ENCODE data around the gene HTT-AS.

The HTT-AS gene

GRCh38 chr4:3035674-3036073, 38.7 kb downstream of the HTT-AS start:
- no peak for TF ChIP-seq GATA2 (IDR thresholded peaks at IDR 0.05; ENCODE audit: low read depth, low read length)
- TF ChIP-seq GATA3 (IDR thresholded peaks at IDR 0.05; ENCODE audit: low read depth, low read length), result no peak

- TF ChIP-seq GATA3 (IDR thresholded peaks at IDR 0.05; ENCODE audit: low read depth, low read length) (no peak), GATA2 (IDR thresholded peaks at IDR 0.05; ENCODE audit: low read depth, low read length) (no peak)
Measured at GRCh38 chr4:3035249-3035648, 39.1 kb downstream of the HTT-AS start.

- TF ChIP-seq GATA2 (IDR thresholded peaks at IDR 0.05; ENCODE audit: low read depth, low read length) (no peak), GATA3 (IDR thresholded peaks at IDR 0.05; ENCODE audit: low read depth, low read length) (no peak)
Measured at GRCh38 chr4:3034231-3034630, 40.1 kb downstream of the HTT-AS start.

- TF ChIP-seq GATA2 (IDR thresholded peaks at IDR 0.05; ENCODE audit: low read depth, low read length) (no peak), GATA3 (IDR thresholded peaks at IDR 0.05; ENCODE audit: low read depth, low read length) (no peak)
Measured at GRCh38 chr4:3031357-3032082, 42.8 kb downstream of the HTT-AS start.

- TF ChIP-seq GATA3 (IDR thresholded peaks at IDR 0.05; ENCODE audit: low read depth, low read length) (no peak), GATA2 (IDR thresholded peaks at IDR 0.05; ENCODE audit: low read depth, low read length) (no peak)
Measured at GRCh38 chr4:3030566-3031356, 43.6 kb downstream of the HTT-AS start.

- no peak for TF ChIP-seq GATA2 (IDR thresholded peaks at IDR 0.05; ENCODE audit: low read depth, low read length)
- no peak for TF ChIP-seq GATA3 (IDR thresholded peaks at IDR 0.05; ENCODE audit: low read depth, low read length)
Measured at GRCh38 chr4:3029464-3029863, 44.9 kb downstream of the HTT-AS start.

GRCh38 chr4:3026540-3026939, 47.8 kb downstream of the HTT-AS start:
- TF ChIP-seq GATA2 (IDR thresholded peaks at IDR 0.05; ENCODE audit: low read depth, low read length) (no peak), GATA3 (IDR thresholded peaks at IDR 0.05; ENCODE audit: low read depth, low read length) (no peak)

- TF ChIP-seq GATA3 (IDR thresholded peaks at IDR 0.05; ENCODE audit: low read depth, low read length) (no peak), GATA2 (IDR thresholded peaks at IDR 0.05; ENCODE audit: low read depth, low read length) (no peak)
Measured at GRCh38 chr4:3025881-3026280, 48.5 kb downstream of the HTT-AS start.

- no peak for TF ChIP-seq GATA3 (IDR thresholded peaks at IDR 0.05; ENCODE audit: low read depth, low read length)
- no peak for TF ChIP-seq GATA2 (IDR thresholded peaks at IDR 0.05; ENCODE audit: low read depth, low read length)
Measured at GRCh38 chr4:3022651-3023050, 51.7 kb downstream of the HTT-AS start.

GRCh38 chr4:3022112-3022511, 52.2 kb downstream of the HTT-AS start:
- no peak for TF ChIP-seq GATA3 (IDR thresholded peaks at IDR 0.05; ENCODE audit: low read depth, low read length)
- TF ChIP-seq GATA2 (IDR thresholded peaks at IDR 0.05; ENCODE audit: low read depth, low read length), result no peak

GRCh38 chr4:3021627-3022026, 52.7 kb downstream of the HTT-AS start:
- TF ChIP-seq GATA3 (IDR thresholded peaks at IDR 0.05; ENCODE audit: low read depth, low read length) (no peak), GATA2 (IDR thresholded peaks at IDR 0.05; ENCODE audit: low read depth, low read length) (no peak)

- TF ChIP-seq GATA2 (IDR thresholded peaks at IDR 0.05; ENCODE audit: low read depth, low read length) (no peak), GATA3 (IDR thresholded peaks at IDR 0.05; ENCODE audit: low read depth, low read length) (no peak)
Measured at GRCh38 chr4:3021127-3021526, 53.2 kb downstream of the HTT-AS start.

- TF ChIP-seq GATA3 (IDR thresholded peaks at IDR 0.05; ENCODE audit: low read depth, low read length) (no peak), GATA2 (IDR thresholded peaks at IDR 0.05; ENCODE audit: low read depth, low read length) (no peak)
Measured at GRCh38 chr4:3019145-3019846, 55.0 kb downstream of the HTT-AS start.

GRCh38 chr4:3017504-3017903, 56.8 kb downstream of the HTT-AS start:
- no peak for TF ChIP-seq GATA3 (IDR thresholded peaks at IDR 0.05; ENCODE audit: low read depth, low read length)
- no peak for TF ChIP-seq GATA2 (IDR thresholded peaks at IDR 0.05; ENCODE audit: low read depth, low read length)

All from SH-SY5Y (cell line).